Ovary (tissue), 3 donors: ENCODE data around the gene ABCA9.

Source experiments
- CTCF ChIP-seq, 3 donors: fragments of 450-650 bp in 2 of 3; fragments of 200-600 bp in 1 of 3; IDR thresholded peaks; one replicate each; pipeline versions ENCODE4 v1.5.1 to v1.8.0; 2016 to 2022; ENCODE audit warnings: antibody characterized with exemption in 3 of 3, mild to moderate bottlenecking in 1 of 3
- EP300 ChIP-seq: sonication (generic); formaldehyde crosslinking; IDR thresholded peaks from one replicate; pipeline ENCODE4 v1.6.1; 2017; ENCODE audit warnings: antibody characterized with exemption
- POLR2A ChIP-seq: fragments of 450-650 bp; IDR thresholded peaks from one replicate; pipeline ENCODE4 v1.6.1; 2017; ENCODE audit warnings: antibody characterized with exemption, mild to moderate bottlenecking, moderate library complexity
- donor health status: DM: no; HTN: no; CAD: no.

- TF ChIP-seq CTCF (IDR thresholded peaks at IDR 0.05) = no peak
- TF ChIP-seq EP300 = no peak
- no peak for TF ChIP-seq POLR2A
These were observed 1.1 kb downstream of the ABCA9 start for GRCh38 chr17:69059458-69060175.
